ENCODE data around the gene VWA3B.
"Not testable (repeated sequence)": the region's sequence is repeated elsewhere in the genome, so short reads cannot be mapped to it uniquely, and the experiment has no call there.

Gene VWA3B, protein sequence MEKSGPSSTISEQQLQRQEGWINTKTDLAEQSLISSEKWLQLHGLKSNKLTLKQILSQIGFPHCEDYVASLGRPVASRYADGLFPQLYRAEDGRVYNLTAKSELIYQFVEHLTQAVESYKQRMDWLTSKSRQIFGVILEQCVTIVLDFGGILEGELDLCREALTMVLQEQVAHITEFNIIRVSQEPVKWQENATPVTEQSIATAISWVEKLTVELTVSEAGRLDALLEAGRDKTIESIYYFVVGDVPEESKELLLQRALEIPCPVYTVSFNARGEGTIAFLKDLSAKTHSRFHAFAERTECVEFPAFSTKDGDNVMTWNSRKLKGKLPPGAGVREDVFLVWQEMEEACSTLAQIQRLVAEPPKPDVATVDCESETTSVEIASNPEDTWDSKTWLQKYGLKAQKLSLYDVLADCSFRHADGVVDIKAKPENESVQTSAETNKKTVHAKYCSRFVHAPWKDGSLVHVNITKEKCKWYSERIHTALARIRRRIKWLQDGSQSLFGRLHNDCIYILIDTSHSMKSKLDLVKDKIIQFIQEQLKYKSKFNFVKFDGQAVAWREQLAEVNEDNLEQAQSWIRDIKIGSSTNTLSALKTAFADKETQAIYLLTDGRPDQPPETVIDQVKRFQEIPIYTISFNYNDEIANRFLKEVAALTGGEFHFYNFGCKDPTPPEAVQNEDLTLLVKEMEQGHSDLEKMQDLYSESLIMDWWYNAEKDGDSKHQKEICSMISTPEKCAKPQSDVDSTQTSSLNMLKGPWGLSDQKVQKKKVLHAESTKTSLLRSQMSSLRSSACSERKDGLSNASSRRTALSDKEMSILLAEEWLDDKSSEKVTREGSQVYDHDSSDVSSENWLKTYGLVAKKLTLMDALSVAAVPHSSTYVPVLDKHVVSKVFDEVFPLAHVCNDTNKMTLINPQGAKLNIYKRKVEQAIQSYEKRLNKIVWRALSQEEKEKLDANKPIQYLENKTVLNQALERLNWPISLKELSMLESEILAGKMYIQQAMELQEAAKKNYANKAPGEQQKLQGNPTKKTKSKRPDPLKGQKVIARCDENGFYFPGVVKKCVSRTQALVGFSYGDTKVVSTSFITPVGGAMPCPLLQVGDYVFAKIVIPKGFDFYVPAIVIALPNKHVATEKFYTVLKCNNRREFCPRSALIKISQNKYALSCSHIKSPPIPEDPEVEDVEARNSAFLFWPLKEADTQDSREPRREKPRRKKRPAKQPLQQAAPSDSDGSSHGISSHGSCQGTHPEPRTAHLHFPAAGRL (N-terminal part only)

DNA sequence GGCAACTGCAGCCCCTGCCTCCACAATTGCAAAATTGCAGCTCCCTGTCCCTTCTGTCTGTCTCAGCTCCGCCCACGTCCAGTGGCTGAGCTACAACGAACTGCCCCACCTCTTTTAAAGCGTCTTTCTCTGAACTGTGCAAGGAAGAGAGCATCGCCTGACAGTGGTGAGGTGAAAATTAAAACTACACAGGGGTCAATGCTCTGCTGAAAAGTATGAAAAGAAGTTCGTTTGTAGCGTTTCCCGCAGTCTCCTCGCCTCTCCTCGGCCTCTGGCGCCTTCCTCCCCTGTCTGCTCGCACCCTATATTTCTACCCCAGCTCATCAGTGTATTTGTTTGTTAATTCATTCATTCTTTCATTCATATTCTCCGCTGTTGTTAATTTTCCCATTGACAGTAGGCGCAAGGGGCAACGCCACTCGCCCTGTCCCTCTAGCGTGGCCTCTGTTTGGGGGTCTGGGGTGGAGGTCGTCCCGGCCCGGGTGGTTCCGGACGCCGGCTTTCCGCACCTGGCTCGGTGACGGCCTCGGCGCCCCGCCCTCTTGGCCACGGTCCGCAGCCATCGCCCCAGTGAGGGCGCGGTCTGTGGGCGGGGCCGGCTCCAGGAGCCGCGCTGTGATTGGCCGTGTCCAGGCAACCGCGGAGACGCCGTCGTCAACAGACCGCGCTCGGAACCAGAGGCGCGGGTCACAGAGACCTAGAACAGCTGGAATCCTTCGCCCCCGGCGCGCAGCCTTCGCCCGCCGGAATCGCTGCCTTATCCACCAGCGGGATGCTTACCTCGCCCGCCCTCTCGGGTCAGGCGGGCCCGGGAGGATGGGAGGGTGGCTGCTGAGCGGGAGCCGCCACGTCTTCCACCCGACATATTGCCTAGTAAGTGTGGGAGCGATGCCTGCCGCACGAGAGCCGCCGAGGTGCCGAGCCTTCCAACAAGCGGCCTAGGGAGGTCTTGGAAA lies at the start of gene VWA3B:
TSS of gene VWA3B (plus strand) at position 677 of the 956 bp plus-strand sequence. CDS start 5,926 bp downstream, outside the sequence.
- DNase-seq (ENCODE audit: low spot score), result peak; percentile 53

GRCh38 chr2:98037206-98037605 lies 49.8 kb upstream of the VWA3B start:
- no peak for DNase-seq (ENCODE audit: low spot score)

- no peak for DNase-seq (ENCODE audit: low spot score)
Measured at GRCh38 chr2:98037666-98038336, 49.2 kb upstream of the VWA3B start.

GRCh38 chr2:98039085-98039756 lies 47.7 kb upstream of the VWA3B start:
- no peak for DNase-seq (ENCODE audit: low spot score)

DNA sequence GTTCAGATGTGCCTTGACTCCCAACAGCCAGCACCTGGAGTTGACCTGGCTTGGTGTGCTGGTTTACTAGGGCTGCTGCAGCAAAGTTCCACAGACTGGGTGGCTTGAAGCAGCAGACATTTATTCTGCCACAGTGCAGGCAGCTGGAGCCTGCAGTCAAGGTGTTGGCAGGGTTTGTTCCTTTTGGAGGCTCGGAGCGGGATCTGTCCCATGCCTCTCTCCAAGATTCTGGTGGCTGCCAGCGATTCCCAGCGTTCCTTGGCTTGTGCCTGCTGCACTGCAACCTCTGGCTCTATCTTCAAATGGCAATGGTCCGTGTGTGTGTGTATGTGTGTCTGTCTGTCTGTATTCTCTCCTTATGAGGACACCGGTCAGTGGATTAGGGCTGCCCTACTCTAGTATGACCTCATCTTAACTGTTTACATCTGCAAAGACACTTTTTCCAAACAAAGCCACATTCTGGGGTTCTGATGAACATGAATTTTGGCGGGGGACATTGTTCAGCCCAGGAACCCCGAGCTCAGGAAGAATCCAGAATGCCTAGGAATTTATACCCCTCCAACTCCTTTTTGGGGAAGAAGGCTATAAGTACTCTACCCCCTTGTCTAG lies 46.5 kb upstream of the VWA3B start:
- no peak for DNase-seq (ENCODE audit: low spot score)

- DNase-seq (ENCODE audit: low spot score), result no peak
Measured at GRCh38 chr2:98043101-98043500, 43.9 kb upstream of the VWA3B start.

- DNase-seq (ENCODE audit: low spot score), result not testable (repeated sequence)
Measured at GRCh38 chr2:98044730-98045129, 42.2 kb upstream of the VWA3B start.

GRCh38 chr2:98050070-98050469 lies 36.9 kb upstream of the VWA3B start:
- peak; percentile 5 for DNase-seq (ENCODE audit: low spot score)

GRCh38 chr2:98058191-98058975 lies 28.6 kb upstream of the VWA3B start:
- DNase-seq (ENCODE audit: low spot score), result no peak

DNA sequence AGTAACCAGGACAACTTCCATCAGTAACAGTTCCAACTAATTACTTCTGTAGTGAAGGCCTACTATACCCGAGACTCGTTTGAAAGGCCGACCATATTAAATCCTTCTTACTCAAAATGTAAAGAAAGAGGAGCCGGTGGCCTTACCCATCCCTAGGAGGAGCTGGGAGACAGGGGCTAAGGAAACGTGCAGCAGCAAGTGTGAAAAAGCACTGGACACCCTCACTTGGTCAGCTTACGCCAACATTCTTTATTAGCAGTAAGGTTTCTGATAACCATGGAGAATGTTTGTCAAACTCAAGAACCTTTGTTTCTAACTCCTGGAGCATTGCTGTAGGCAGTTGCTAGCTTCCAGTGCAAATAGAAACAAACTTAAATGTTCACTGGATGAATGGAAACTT lies 26.7 kb upstream of the VWA3B start:
- DNase-seq (ENCODE audit: low spot score), result no peak

DNA sequence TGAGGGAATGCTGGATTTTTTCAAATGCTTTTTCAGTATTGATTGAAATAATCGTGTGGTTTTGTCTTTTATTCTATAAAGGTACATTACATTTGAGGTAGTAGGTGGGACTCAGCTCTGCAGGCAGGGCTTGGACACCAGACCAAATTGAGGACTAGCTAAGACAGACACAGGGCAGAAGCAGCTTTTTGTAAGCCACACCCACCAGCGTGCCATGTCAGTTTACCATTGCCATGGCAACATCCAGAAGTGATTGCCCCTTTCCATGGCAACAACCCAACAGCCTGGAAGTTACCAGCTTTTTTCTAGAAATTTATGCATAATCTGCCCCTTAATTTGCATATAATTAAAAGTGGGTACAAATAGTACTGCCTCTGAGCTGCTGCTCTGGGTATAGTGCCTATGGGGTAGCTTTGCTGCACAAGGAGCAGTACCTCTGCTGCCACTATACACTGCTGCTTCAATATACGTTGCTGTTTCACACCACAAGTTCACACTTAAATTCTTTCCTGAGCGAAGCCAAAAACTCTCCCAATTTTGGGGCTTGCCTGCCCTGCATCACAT lies 23.6 kb upstream of the VWA3B start:
- no peak for DNase-seq (ENCODE audit: low spot score)

DNA sequence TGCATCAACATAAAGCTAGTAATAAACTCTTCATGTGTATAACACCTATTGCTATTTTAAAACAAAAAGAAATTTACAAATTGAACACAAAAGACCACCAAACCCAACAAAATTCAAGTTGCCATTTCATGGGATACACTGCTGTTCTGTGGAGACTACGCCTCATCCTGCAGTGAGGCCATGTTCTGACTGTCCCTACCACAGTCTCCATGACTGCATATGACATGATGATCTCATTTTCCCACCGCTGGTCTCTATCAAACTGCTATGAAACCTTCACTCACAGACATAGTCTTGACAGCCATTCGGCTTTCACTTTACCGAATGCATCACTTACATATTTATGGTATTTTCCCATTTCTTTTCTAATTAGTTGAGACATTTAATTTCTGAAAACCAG lies 21.2 kb upstream of the VWA3B start:
- no peak for DNase-seq (ENCODE audit: low spot score)

DNA sequence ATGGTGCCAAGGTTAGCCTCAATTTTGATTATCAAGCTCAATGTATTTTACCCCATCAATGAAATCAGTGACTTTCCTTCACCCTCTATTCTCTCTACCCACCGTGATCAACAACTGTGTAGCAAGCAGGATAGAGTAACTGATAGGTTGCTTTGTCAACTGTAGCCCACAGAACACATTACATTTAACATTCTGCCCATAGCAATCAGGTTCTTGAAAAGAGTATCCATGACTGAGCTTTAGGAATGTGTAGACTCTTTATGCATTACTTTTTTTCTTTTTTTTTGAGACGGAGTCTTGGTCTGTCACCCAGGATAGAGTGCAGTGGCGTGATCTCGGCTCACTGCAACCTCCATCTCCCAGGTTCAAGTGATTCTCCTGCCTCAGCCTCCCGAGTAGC lies 19.8 kb upstream of the VWA3B start:
- no peak for DNase-seq (ENCODE audit: low spot score)

DNA sequence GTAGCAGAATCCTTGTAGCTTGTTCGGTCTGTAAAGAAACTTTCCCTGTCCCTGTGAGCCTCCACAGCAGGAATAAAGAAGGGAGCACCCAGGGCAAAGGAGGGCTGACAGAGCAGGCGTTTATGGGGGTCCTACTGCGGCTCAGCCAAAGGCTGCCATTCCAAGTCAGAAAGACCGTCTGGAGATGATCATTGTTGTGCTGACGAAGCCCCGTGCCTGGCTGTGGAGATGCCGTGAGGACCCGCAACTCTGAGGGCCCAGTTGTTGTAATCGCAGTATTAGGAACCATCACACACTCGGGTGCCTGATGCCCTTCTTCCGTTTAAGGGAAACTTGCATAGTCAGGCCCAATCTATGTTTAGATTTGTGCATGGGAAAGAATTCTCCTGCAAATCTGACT lies 16.9 kb upstream of the VWA3B start:
- DNase-seq (ENCODE audit: low spot score), result no peak

- DNase-seq (ENCODE audit: low spot score), result no peak
Measured at GRCh38 chr2:98072442-98072841, 14.5 kb upstream of the VWA3B start.

DNA sequence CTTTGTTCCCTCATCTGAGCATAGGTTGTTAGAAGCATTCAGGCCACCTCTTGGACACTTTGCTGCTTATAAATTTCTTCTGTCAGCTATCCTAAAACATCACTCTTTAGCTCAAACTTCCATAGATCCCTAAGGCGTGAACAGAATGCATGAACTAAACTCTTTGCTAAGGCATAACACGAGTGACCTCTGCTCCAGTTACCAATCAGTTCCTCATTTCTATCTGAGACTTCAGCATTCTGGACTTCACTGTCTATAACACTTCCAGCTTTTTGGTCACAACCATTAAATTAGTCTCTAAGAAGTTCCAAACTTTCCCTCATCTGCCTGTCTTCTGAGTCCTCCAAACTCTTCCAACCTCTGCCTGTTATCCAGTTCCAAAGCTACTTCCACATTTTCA lies 8.3 kb upstream of the VWA3B start:
- no peak for DNase-seq (ENCODE audit: low spot score)

DNA sequence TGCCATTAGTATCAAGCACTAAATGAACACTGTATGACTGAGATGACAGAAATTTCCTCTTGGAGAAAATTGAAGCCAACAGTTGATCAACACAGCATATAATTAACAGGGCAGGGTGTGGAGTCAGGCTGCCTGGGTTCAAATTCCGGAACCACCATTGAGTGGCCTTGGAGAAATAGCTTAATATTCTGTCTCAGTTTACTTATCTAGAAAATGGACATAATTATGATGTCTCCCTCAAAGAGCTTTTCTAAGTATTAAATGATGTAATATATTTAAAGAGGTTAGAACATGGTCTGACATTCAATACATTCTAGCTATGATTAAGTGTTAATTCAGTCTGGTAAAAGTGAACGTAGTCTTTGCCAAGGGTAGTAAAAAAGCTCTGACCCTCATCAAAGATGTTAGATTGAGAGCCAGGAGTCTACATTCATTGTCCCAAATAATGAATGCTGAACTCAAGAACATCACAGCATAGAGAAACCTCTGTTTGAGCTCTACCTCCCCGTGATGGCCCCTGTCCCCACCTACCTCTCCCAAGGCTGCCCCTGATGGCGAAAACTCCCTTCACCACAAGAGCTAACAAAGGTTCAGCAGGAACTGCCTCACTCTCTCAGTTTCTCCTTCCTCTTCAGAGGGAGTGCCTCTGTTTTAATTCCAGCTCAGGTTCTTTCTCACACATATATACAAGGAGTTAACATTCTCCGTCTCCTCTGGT lies 2.7 kb upstream of the VWA3B start:
- no peak for DNase-seq (ENCODE audit: low spot score)

- DNase-seq (ENCODE audit: low spot score), result no peak
Measured at GRCh38 chr2:98084869-98085238, 2.1 kb upstream of the VWA3B start.
